Choroid plexus epithelial cell (primary cell): ENCODE results near the gene ARF1.

Experiments
- DNase-seq: peaks from one replicate; pipeline ENCODE4 v3.0.0-alpha.2; 2010; ENCODE audit warnings: low read depth
- H3K4me3 ChIP-seq: 2 replicates; pipeline ENCODE4 v1.5.1; 2011; ENCODE audit warnings: low read depth, mild to moderate bottlenecking, control low read depth, low read length, moderate library complexity
- CTCF ChIP-seq: conservative IDR thresholded peaks from 2 replicates; pipeline ENCODE4 v1.5.1; 2011; ENCODE audit warnings: low read depth, mild to moderate bottlenecking, control low read depth, inconsistent platforms, low read length, moderate library complexity

The ARF1 gene

GRCh38 chr1:228117335-228117734 lies 34.8 kb downstream of the ARF1 start:
- DNase-seq, result no peak
- no peak overlapping the region for H3K4me3 ChIP-seq
- TF ChIP-seq CTCF, result no peak

- no peak for TF ChIP-seq CTCF
- no peak for DNase-seq
- H3K4me3 ChIP-seq, result no peak overlapping the region
These were observed 35.5 kb downstream of the ARF1 start for GRCh38 chr1:228118040-228118439.

- no peak for TF ChIP-seq CTCF
- no peak overlapping the region for H3K4me3 ChIP-seq
- DNase-seq, result no peak
These were observed 37.8 kb downstream of the ARF1 start for GRCh38 chr1:228120351-228120750.

GRCh38 chr1:228120857-228121489 lies 38.5 kb downstream of the ARF1 start:
- TF ChIP-seq CTCF, result no peak
- DNase-seq, result no peak
- no peak overlapping the region for H3K4me3 ChIP-seq

GRCh38 chr1:228122921-228123441 lies 40.5 kb downstream of the ARF1 start:
- DNase-seq, result no peak
- no peak for TF ChIP-seq CTCF

GRCh38 chr1:228123505-228123904 lies 41.0 kb downstream of the ARF1 start:
- no peak for DNase-seq
- TF ChIP-seq CTCF, result no peak
- H3K4me3 ChIP-seq, result no peak overlapping the region

More at GRCh38 chr1:228122921-228123441, 40.5 kb downstream of the ARF1 start:
- no peak overlapping the region for H3K4me3 ChIP-seq

GRCh38 chr1:228125185-228125584 lies 42.7 kb downstream of the ARF1 start:
- TF ChIP-seq CTCF, result no peak
- no peak for DNase-seq

More at GRCh38 chr1:228125185-228125584, 42.7 kb downstream of the ARF1 start:
- H3K4me3 ChIP-seq, result no peak overlapping the region
